Kidney tubule cell (primary cell): ENCODE data around the gene C14orf119.

ENCODE experiments used
- DNase-seq: peaks from one replicate; pipeline ENCODE4 v3.0.0-alpha.2; 2018; ENCODE audit warnings: low spot score

The C14orf119 gene

DNA sequence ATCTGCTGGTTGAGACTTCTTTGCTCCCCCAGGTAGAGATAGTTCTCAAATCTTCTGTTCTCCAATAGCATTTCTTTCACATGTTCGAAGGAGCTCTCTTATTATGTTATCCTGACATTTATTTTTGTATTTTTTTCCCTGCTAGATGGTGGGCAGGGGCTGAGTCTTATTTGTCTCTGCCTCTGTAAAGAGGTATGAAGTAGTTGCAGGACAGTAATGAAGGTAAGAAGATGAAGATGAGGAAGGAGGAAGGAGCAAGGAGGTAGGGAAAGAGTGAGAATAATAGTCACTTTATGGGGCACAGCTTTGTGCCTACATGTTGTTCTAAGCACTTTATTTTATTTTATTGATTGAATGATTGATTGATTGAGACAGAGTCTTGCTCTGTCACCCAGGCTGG, 14.5 kb downstream of the C14orf119 start:
- no peak for DNase-seq

DNA sequence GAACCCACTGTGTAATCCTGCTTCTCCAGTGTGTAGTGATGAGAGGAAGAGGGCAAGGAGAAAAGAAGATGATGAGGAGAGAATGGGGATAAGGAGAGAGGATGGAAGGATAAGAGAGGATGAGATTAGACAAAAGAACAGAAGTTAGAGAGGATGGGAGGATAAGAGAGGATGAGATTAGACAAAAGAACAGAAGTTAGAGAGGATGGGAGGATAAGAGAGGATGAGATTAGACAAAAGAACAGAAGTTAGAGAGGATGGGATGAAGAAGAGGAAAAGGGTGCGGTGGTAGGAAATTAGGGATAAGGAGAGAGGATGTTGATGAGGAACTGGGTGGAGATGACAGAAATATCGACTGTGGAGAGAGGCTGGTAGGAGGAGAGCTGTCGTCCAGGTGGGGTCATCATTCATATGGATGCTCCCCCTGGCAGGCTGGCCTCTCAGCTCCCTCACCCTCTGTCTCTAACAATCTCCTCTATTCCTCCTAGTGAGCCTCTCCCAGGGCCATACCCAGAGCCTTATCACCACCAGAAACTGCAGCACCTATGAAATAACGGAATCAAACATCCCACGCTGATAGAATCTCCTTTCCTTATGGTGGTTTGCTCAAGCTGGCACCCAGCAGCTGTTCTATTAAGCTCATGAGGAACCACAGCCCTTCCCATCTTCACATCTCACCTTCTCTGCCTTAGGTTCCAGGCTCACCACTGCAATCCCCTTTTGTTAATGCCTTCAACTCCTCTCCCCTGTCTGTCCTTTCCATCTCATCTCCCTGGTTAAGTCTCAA, 15.5 kb downstream of the C14orf119 start:
- no peak for DNase-seq

DNA sequence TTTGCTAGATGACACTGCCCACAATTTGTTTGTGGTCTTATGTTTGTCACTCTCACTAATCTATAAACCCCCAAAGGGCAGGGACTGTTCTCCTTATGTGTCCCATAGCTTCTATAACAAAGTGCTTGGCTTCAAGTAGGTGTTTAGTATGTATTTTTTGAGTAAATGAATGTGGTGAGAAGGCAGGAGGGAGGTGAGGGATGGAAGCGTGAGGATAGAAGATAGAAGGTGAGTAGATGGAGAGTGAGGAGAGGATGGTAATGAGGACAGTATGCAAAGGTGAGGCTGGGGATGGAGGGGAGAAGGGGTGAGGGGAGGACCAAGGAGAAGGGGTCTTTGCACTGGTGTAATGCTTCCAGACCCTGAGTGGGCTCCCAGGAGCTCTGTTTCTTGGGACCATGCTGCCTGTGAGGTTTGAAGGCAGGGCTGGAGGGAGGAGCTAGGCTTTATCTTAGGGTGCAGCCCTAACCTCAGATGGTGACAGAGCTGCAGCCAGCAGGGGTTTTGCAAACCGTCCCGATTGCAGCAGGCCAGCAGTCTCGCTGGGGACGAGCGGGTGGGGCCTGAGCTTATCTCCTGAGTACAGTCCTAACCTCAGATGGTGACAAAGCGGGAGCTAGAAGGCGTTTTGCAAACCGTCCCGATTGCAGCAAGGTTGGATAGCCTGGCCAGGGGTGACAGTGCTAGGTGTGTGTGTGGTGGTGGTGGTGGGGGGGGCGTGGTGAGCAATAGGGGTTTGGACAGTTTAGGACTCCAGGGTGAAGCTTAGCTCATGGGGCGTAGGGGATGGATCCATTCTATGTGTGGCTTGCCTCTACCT, 17.3 kb downstream of the C14orf119 start:
- no peak for DNase-seq

DNA sequence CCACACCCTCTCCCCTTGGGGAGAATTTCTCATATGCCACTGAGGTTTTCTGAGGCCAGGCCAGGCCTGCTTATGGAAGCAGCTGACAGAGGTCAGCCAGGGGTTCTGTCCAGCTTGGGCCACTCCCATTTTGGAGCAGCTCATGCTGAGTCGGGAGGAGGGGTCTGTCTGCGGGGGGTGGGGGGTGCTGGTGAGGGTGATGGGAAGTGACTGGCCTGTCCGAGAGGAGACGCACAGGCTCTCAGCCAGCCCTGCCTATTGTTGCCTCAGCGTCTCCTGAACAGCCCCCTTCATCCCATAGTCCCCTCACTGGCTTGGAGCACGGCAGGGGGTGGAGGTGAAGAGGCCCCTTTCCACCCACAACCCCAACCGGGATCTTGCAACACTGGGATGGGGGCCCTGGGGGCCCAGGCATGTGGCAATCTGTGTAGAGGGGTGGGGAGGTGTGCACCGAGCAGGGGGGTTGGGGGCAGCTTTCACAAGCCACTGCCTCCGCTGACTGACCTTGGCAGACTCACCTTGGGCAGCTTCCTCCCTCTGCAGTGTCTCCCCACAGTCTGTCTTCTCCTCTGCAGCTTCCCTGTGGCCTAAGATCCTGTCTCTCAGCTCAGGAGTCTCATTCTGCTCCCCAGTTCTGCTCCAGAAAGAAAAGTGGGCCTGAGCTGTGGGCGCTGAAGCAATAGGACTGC, 18.3 kb downstream of the C14orf119 start:
- no peak for DNase-seq

DNA sequence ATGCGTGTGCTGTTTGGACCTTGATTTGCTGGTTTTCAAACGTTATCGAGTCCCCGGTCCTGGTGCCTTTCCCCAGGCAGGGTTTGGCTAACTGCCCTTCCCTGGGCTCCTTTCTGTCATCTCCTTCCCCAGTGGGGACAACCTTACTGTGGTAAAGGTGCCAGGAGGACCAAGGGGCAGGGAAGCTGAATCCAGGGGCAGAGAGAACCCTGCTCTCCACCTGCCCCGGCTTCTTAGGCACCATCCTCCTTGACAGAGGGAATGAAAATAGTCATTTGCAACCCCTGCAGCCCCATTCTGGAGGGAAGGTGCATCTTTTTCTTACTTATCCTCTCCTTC, 18.8 kb downstream of the C14orf119 start:
- DNase-seq: no peak

DNA sequence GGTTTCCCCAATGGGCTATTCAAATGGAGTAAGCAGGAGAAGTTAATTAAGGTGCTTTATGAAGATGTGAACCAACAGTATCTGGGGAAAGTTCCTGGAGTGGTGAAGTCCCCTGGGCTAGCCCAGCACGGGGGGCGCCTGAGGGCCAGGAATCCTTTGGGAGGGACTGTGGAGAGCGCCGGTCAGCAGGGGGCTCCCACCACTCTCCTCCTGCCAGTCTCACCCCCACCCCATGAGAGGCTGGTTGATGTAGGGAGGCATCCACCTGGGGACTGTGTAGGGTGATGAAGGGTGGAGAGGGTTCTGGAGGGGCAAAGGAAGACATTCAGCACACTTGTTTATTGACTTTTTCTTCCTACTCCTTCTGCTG, 19.3 kb downstream of the C14orf119 start:
- no peak for DNase-seq

DNA sequence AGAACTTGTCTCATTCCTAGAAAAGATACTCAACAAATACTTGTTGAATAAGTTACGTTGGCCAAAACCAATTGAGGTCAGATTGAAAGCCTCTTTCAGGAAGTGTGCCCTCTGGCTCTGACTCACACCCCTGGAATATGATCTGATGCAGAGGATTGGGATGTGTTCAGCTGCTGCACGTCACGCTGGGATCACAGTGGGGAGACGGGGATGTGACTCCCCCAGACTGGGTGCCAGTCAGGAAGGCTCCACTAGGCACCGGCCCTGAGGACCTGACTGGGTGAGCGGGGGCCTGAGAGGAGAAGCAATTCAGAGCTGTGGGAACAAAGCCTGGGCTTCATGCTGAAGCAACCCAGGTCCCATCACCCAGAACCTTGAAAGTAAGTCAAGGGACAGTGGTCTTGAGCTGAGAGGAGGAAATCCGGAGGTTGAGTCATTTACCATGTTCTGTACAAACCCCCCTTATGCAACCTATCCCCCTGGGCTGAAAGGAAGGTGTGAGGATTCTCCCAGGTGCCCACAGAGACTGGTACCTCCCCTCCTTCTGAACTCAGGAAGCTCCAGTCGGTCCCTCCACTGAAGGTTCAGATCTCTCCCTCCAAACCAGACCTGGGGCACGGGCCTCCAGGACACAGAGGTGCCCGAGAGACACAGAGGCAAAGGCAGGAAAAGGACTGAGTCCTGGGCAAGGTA, 19.9 kb downstream of the C14orf119 start:
- peak; percentile 97 for DNase-seq

DNA sequence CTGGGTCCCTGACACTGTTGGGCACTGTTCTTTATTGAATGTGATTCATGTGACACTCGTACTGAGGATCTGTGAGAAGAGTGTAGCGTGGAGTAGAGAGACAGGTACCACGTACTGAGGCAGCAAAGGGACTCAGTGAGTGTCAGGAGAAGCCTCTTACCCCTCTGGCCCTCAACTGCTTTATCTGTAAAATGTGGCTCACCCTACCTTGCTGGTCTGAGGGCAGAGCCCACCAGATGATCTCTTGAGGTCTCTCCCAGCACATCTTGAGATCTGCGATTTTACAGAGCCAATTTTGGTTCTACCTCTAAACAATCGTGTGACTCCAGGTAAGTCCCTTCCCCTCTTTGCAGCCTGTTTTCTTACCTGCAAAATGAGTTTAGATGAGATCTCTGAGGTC, 20.6 kb downstream of the C14orf119 start:
- peak; percentile 13 for DNase-seq

DNA sequence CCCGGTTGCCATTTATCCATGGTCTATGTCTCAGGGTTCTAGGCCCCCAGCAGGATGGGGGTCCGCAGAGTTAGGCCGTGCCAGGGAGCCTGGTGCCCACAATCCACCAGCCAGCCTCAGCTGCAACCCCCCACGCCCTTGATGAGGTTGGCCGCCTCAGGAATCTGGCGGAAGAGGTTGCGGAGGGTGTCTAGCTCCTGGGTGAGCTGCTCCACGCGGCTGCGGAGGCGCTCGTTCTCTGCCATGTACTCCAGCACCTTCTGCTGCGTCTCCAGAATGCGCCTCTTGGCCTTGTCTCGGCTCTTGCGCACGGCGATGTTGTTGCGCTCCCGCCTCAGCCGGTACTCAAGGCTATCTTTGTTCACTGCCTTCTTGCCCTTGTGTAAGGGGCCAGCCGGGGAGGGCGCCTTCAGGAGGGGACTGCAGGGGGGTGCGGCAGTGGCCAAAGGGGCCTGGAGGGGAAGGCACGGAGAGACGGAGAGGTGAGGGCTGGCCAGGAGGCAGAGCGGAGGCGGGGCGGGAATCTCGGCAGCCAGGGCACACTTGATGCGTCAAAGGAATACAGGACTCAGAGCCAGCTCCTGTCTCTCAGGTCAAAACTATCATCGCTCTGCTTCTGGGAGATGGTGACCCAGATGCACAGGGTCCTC, 22.2 kb downstream of the C14orf119 start:
- DNase-seq: no peak

DNA sequence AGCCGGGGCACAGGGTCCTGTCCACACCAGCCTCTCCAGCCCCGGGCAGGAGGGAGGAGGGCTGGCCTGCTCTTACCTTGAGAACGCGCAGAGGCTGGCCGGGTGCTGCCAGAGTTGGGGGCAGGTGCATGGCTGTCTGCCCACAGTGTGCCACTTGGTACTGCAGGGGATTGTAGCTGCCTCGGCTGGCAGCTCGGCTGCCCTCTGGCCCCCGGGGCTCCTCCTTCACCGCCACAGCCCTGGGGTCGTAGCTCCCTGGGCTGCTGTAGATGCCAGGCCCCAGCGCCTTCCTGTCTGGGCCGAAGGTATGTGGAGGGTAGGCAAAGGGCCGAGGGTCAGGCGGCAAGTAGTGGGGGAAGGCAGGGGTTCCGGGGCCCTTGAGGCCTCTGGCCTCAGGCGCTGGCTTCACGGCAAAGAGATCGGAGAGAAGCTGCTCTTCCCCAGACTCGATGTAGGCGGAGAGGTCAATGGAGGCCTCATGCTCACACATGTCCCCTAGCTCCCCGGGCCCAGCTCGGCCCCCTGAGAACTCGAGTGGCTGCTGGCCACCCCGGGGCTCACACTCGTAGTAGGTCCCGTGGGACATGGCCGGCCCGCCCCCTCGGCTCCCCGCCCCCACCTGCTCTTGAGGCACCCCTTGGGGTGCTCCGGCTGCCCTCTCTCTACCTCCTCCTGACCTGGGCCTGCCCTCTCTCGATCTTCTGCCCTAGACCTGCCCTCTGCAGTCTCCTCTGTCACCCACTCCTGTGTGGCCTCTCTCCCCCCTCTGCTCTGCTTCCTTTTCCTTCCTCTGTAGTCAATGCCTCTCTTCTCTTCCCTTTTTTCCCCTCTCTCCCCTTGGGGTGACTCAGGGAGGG, 23.4 kb downstream of the C14orf119 start, which contains the start of gene CEBPE:
Gene CEBPE, minus strand, starts transcription at position 750 of the 857 bp plus-strand sequence. Its CDS starts 164 bp downstream, at position 586.
- no peak for DNase-seq

DNA sequence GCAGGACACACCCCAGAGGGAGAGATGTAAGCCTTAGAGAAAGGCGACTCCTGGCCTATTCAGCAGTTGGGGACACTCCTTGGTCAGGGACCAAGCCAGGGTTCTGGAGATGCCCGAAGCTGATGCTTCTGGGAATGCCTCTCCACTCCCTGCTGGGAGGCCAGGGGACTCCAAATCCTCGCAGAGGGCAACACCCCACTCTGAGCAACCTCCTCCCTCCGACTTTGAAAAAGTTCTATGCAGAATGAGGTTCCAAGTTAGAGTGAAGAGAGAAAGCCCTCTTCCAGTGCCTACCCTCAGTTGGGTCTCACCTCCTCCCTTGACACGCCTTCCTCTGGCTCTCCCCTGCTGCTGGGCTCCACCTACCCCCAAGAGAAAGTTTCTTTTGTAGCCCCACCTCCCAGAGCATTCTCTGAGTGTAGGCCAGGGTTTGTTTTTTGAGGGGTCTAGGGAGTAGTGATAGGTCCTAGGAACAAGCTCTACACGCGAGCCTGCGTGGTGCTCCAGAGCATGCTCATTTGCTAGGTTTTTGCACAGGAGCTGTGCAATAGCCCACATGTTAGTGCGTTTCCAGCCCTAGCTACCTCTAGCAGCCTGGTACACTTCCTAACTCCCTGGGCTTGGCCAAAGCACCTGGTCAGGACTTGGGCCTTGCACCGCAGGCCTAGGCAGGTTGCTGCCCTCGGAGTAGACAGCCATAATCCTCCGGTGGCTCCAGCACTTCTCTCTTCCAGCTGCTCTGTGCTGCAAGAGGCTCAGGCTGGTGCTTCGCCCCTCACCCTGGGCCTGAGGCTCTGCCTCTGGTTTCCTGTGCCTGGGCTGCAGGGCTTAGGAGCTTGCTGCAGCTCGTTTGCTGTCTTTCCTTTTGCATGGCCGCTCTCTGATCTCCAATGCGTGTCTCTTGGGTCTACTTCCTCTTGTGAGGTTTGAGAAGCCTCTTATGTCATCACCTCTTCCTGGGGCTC, 24.3 kb downstream of the C14orf119 start:
- no peak for DNase-seq

DNA sequence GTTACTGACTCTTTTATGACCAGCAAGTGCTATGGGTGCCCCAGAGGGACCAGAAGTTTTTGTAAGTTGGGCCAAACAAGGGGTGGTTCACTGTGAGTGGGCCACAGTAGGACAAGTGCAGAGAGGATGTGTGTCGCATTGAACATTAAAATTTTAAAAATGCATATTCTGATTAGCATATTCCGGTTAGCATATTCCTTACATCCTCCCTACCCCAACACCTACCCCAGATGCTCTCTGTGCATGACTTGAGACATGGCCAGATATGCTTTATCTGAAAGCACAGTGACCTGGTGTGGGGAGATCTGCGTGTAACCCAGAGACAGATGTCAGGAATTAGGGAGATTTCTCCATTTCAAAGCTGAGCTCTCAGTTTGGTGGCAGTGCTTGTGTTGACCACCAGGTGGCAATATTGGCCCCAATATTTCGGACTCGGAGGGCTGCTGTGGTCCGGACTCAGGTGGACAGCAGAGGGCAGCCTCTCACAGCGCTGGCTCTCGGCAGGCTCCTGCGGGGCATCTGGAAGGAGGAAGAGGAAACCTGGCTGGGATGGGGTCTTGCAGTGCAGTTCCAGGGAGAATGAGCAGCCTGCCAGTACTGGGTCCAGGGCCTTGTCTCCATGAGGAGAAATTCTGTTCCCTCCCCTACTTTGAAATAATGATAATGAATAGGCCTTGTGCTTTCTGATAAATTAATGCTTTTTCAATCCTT, 25.4 kb downstream of the C14orf119 start:
- DNase-seq: peak; percentile 88

DNA sequence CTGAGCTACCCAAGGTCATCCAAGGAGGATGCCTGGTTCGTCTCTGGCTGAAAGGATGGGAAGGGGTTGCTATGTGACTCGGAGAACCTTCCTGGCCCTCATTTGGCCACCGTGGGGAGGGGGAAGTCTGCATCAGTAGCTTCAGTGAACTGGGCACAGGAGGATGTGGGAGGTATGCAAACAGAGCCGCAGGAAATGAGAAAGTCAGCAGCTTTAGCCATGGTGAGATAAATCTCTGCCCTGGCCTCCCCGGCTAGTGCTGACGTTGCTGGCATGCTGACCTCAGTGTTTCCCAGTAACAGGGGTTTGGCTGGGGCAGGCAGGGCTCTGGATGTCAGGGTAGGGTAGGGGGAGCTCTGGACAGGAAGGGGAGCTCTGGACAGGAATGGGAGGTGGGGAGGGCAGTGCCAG, 26.1 kb downstream of the C14orf119 start:
- DNase-seq: peak; percentile 79

DNA sequence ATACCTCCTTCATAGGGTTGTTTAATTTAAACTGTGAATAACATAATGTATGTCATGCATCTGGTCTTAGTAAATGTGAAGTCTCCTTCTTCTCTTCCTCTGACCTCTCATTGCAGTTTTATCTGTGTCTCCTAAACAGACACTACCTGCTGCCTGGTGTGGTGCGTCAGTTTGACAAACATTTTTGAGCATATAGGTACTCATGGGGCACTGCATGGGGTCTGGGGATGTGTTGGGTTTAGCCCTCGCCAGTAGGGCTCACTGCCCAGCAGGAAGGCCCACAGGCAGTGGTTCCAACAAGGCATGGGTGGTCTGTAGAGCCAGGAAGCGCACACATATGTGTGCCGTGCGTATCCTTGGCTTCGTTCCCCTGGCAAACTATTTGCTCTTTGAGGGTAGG, 26.8 kb downstream of the C14orf119 start:
- DNase-seq: no peak

DNA sequence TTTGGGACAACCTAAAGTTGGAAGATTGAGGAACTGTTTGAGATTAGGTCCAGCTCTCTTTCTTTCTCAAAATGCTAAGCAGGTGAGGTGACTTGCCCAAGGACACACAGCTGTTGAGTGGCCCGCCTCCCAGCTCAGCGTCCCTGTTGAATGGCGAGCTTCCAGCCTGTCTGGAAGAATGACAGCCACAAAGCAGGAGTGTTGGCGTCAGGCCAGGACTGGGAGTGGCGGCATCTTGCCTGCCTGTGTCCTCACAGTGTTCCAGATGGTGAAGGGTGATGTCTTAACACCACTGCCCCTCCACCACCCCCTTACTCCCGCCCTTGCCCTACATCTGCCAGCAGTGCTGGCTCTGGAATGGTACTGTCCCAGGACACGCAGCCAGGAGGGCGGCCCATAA, 28.1 kb downstream of the C14orf119 start:
- peak; percentile 31 for DNase-seq

DNA sequence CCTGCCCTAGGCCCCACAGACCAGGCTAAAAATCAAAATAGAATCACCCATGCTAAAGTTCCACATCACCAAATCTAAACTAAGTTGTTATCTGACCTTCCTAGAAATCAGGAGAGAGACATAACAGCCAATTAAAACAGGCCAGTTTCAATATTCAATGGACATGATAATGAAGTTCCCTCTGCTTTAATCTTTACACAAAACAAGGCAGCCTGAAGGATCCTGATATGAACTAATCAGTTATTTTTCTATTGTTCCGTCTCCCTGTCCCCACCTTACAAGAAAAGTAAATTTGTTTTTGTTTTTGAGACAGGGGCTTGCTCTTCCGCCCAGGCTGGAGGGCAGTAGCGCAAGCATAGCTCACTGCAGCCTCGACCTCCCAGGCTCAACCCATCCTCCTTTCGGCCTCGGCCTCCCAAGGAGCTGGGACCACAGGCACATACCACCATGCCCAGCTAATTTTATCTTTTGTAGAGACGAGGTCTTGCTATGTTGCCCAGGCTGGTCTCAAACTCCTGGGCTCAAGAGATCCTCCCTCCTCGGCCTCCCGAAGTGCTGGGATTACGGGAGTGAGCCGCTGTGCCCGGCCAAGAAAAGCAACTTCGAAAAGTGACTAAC, 29.1 kb downstream of the C14orf119 start:
- DNase-seq: no peak

DNA sequence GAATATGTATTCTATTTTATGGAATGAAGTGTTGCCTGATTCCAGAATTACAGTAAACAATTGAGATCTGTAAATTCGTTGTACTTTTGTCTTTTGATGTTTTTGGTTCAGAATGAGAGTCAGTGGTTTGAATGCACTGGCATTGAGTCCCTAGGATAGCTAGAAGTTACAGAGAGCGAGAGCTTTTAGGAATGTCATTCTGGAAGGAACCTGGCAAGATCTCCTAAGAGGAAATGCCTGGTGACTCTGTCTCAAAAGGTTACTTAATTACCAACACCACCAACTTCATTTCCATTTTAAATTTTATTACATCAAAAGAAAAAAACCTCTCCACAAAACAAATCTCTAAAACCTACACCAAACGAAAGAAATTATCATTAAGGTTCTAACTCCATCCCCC, 29.7 kb downstream of the C14orf119 start:
- peak; percentile 20 for DNase-seq

DNA sequence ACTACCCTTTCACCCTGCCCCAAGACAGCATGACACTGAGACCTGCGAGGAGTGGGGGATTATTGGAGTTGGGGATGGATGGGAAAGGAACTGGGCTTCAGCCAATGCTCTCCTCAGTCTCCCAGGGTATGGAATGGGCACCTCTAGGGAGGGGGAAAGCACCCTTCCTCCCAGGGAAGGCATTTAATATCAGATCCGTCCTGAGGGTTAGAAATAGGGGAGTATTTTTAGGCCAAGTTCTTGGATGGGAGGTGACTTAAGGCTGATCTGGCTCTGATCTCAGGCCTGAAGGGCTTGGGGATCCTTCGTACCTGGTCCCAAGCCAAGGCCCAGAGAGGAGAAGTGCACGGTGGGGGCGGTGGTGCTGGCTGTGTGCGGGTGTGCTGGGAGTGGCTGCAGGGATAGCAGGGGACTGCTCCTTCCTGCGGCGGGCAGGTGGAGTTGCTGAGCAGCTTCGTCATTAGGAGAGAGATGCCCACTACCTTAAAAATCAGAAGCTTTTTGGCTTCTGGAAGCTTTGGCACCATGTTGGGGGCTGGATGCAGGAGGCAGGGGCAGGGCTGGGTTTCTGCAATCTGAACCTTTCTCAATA, 30.7 kb downstream of the C14orf119 start:
- no peak for DNase-seq
